ENCODE results near the gene AMZ2. TPM values are rescaled to one million over a fixed set of nuclear protein-coding genes. Genes with fewer than 3 reads are reported as not detected.

The AMZ2 gene
- total and polyA plus RNA-seq, 8 donors: 1.2 to 73.2 (median 41.5) TPM

DNA sequence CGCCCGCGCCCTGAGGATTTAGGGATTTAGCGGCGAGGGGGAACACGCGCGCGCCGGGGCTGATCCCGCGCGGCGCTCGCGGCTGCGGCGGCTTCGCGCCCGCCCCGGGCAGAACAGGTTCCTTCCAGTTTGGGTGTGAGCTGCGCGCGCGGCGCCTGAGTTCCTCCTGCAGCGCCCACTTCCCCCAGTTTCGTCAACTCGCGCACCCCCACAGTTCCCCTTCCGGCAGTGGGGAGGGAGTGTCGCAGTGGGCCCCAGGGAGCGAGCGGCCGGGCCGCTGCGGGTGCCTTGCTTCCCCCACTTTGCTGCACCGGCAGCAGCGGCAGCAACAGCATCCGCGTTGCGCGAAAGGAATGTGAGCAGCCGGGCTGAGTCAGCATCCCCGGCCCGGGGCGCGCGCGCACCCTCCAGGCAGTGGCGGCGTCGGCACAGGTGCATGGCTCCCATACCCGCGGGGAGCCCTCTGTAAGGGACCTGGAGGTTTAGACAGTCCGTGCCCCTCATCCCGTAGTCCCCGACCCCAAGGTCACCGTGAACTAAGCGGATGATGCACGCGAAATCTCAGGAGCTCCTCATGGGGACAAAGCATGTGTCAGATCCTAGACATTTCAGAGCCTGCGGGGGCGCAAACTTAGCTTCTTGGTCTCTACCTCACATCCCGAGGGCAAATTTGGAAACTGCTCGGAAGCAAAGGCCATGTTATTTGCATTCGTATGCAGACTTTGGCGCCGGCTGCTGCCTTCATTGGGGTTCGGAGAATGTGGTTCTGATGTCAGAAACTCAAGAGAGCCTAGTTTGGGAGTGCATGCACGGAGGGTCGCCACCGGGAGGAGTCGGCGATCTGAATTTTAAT lies 44.2 kb downstream of the AMZ2 start:
- Histone ChIP-seq H3K4me3 (peak overlapping the region; percentile 55 to 83 (median 60)), H3K36me3 (no peaks in the 10 kb centered on the region), H3K9me3 (no peaks in the 10 kb centered on the region), H3K4me1 (peaks cover 24 to 53% (median 30%) of the 10 kb centered on the region in 4 donors), H3K27ac (peak overlapping the region; percentile 79 to 87 (median 80)), H3K27me3 (peaks cover 5 to 69% (median 19%) of the 10 kb centered on the region in 3 donors)
- 1 to 4% (median 1%) methylated on average over 23 to 76 of the region's 76 CpGs for WGBS, 5 donors
- intact Hi-C loops (cut with DNase I; ENCODE audit: low total_unique reads): no loop called here
- peak; percentile 76 to 91 for DNase-seq
- TF ChIP-seq POLR2A (IDR thresholded peaks at IDR 0.05): peak in 2 of 4 donors; percentile 11 to 42
- peak in 2 of 3 donors; percentile 80 to 83 for TF ChIP-seq POLR2AphosphoS5 (IDR thresholded peaks at IDR 0.05)
- no peak for TF ChIP-seq EP300 (IDR thresholded peaks at IDR 0.05)
- TF ChIP-seq, protein P1, sequence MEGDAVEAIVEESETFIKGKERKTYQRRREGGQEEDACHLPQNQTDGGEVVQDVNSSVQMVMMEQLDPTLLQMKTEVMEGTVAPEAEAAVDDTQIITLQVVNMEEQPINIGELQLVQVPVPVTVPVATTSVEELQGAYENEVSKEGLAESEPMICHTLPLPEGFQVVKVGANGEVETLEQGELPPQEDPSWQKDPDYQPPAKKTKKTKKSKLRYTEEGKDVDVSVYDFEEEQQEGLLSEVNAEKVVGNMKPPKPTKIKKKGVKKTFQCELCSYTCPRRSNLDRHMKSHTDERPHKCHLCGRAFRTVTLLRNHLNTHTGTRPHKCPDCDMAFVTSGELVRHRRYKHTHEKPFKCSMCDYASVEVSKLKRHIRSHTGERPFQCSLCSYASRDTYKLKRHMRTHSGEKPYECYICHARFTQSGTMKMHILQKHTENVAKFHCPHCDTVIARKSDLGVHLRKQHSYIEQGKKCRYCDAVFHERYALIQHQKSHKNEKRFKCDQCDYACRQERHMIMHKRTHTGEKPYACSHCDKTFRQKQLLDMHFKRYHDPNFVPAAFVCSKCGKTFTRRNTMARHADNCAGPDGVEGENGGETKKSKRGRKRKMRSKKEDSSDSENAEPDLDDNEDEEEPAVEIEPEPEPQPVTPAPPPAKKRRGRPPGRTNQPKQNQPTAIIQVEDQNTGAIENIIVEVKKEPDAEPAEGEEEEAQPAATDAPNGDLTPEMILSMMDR (IDR thresholded peaks at IDR 0.05): peak in 1 of 7 experiments; percentile 6

DNA sequence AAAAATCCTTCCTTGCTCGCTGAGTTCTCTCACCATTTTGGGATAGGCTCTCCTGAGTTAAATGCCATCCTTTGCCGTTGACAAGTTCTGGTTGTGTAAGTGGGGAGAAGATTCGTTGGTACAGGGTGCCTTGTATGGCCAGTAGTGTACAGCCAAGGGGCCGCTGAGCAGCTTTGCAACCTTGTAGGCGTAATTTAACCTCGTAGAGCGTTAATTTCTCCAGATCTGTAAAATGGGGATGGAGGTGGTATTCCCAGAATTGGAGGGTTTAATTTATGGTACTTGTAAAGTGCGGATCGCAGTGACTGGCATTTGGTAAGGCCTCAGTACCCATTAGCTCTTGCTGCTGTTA lies 44.8 kb downstream of the AMZ2 start:
- TF ChIP-seq POLR2A (IDR thresholded peaks at IDR 0.05) (no peak), EP300 (IDR thresholded peaks at IDR 0.05) (no peak), POLR2AphosphoS5 (IDR thresholded peaks at IDR 0.05) (no peak)
- TF ChIP-seq, protein P1 (IDR thresholded peaks at IDR 0.05): no peak
- Histone ChIP-seq H3K36me3 (no peaks in the 10 kb centered on the region), H3K27ac (peak overlapping the region; percentile 79 to 87 (median 80)), H3K4me3 (peak overlapping the region; percentile 55 to 83 (median 60)), H3K9me3 (no peaks in the 10 kb centered on the region), H3K27me3 (peaks cover 5 to 69% (median 19%) of the 10 kb centered on the region in 3 donors), H3K4me1 (peaks cover 24 to 56% (median 30%) of the 10 kb centered on the region in 4 donors)
- WGBS, 5 donors: 42 to 59% (median 49%) methylated on average over 9 of the region's 9 CpGs
- DNase-seq: no peak
- intact Hi-C loops (cut with DNase I; ENCODE audit: low total_unique reads): no loop called here

DNA sequence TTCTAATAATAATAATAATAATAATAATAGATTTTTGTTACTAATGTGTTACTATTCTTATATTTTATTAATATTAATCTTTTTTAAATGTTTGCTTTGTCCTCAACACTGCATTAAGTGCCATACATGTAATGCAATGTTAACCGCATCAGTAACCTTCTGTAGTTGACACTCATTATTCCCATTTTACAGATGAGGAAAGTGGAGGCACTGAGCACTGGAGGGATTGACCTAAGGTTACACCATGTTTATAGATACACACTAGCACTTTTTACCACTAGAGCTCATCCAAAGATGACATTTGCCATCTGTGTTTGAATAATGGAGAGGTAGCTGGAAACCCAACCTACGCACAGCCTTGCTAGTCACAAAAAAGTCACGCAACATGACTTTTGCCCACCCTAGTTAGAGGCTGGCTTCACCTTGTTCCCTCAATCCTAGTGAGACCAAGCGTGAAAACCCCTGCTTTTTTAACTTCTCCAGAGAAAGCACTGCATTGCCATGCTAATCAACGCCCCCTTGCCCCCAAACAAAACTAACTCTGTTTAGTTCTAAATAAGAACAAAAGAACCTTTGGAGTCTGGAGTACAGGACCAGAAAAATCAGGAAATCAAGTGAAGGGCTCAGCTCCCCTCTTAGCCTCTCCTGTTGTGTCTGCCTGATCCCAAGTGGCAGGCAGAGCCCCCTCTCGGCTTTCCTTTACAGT lies 45.8 kb downstream of the AMZ2 start:
- Histone ChIP-seq H3K4me3 (no peak overlapping the region), H3K27ac (no peak overlapping the region), H3K4me1 (peaks cover 24 to 56% (median 30%) of the 10 kb centered on the region in 4 donors), H3K27me3 (peaks cover 5 to 69% (median 19%) of the 10 kb centered on the region in 3 donors), H3K9me3 (no peaks in the 10 kb centered on the region), H3K36me3 (no peaks in the 10 kb centered on the region)
- TF ChIP-seq, protein P1 (IDR thresholded peaks at IDR 0.05): no peak
- TF ChIP-seq POLR2AphosphoS5 (IDR thresholded peaks at IDR 0.05) (no peak), EP300 (IDR thresholded peaks at IDR 0.05) (no peak), POLR2A (IDR thresholded peaks at IDR 0.05) (no peak)
- intact Hi-C loops (cut with DNase I; ENCODE audit: low total_unique reads): no loop called here
- DNase-seq: no peak
- 92 to 97% (median 96%) methylated on average over 6 of the region's 6 CpGs for WGBS, 5 donors

DNA sequence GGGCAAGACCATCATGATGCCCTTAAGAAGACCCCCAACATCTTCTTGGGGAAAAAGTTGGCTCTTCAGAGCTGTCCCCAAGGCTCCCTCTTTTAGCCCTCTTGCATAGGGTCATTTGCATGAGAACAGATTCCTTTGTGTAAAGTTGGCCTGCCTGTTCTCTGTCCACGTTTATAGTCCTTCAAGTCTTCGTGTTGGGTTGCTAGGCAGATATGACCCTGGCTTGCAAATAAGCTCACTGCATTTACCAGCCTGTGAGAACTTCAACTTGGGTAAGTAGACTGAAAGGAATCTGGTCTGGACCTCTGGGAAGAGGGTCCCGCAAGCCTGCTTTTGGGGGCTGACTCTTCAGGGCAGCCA lies 46.3 kb downstream of the AMZ2 start:
- DNase-seq: no peak
- no peaks in the 10 kb centered on the region for H3K36me3 ChIP-seq
- H3K27ac ChIP-seq: no peak overlapping the region
- no peak overlapping the region for H3K4me3 ChIP-seq
- WGBS, 5 donors: 62 to 79% (median 63%) methylated on average over 3 of the region's 3 CpGs
- no peaks in the 10 kb centered on the region for H3K9me3 ChIP-seq
- no peak for TF ChIP-seq POLR2A (IDR thresholded peaks at IDR 0.05)
- no peak for TF ChIP-seq POLR2AphosphoS5 (IDR thresholded peaks at IDR 0.05)
- TF ChIP-seq, protein P1 (IDR thresholded peaks at IDR 0.05): no peak
- no peak for TF ChIP-seq EP300 (IDR thresholded peaks at IDR 0.05)
- intact Hi-C loops (cut with DNase I; ENCODE audit: low total_unique reads): no loop called here
- H3K27me3 ChIP-seq: peaks cover 5 to 69% (median 19%) of the 10 kb centered on the region in 3 donors
- peaks cover 24 to 54% (median 30%) of the 10 kb centered on the region in 4 donors for H3K4me1 ChIP-seq
